Measurements from ENCODE around the gene LTBP1.

The LTBP1 gene

GRCh38 chr2:32931945-32932709 is 14.6 kb upstream of the LTBP1 start:
- no peak for DNase-seq

- DNase-seq: no peak
These were observed 13.7 kb upstream of the LTBP1 start for GRCh38 chr2:32932825-32933755.

GRCh38 chr2:32933756-32934095 is 13.0 kb upstream of the LTBP1 start:
- DNase-seq: no peak

GRCh38 chr2:32937602-32938448 is 8.9 kb upstream of the LTBP1 start:
- no peak for DNase-seq

GRCh38 chr2:32938934-32939333 is 7.8 kb upstream of the LTBP1 start:
- DNase-seq: no peak

- no peak for DNase-seq
These were observed 6.3 kb upstream of the LTBP1 start for GRCh38 chr2:32940316-32940997.

GRCh38 chr2:32941944-32942690 is 4.6 kb upstream of the LTBP1 start:
- no peak for DNase-seq

GRCh38 chr2:32942793-32943485 is 3.8 kb upstream of the LTBP1 start:
- DNase-seq: no peak

- no peak for DNase-seq
These were observed 1.5 kb upstream of the LTBP1 start for GRCh38 chr2:32945286-32945685.

GRCh38 chr2:32947076-32947483 is 327 bp downstream of the LTBP1 start:
- DNase-seq: peak; percentile 60

GRCh38 chr2:32947484-32948143 is 861 bp downstream of the LTBP1 start:
- peak; percentile 56 for DNase-seq

GRCh38 chr2:32948266-32948665 is 1.5 kb downstream of the LTBP1 start:
- no peak for DNase-seq

GRCh38 chr2:32949260-32949659 is 2.5 kb downstream of the LTBP1 start:
- no peak for DNase-seq

- DNase-seq: no peak
These were observed 4.9 kb downstream of the LTBP1 start for GRCh38 chr2:32951672-32952071.

GRCh38 chr2:32952761-32953476 is 6.2 kb downstream of the LTBP1 start:
- DNase-seq: no peak

GRCh38 chr2:32954206-32954605 is 7.5 kb downstream of the LTBP1 start:
- no peak for DNase-seq

GRCh38 chr2:32958821-32959220 is 12.1 kb downstream of the LTBP1 start:
- no peak for DNase-seq

GRCh38 chr2:32960238-32960637 is 13.5 kb downstream of the LTBP1 start:
- no peak for DNase-seq

- no peak for DNase-seq
These were observed 14.1 kb downstream of the LTBP1 start for GRCh38 chr2:32960647-32961403.

All from NCI-H146 (cell line).